Effector CD4-positive, alpha-beta T cell (primary cell): ENCODE results near the gene COL13A1.

ENCODE experiments used
- DNase-seq: peaks from one replicate; pipeline ENCODE4 v3.0.0-alpha.2; 2020

Gene COL13A1

DNA sequence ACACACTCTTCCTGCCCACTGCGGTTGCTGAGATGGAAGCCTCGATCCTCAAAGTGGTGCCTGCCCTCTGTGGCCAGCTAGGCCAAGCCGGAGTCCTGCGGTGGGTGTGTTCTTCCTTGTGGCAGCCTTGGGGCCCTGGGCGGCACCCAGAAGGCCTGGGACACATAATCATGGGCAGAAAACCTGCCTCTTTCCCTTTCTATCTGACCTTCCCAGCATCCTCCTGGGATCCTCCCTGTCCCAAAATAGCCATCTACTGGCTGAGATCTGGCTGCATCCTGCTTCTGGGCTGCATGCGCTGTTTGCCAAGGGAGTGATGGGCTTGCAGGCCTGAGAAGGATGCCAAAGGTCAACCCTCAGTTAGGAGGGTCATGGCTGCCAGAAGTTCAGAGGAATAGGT, 23.9 kb downstream of the COL13A1 start:
- no peak for DNase-seq

DNA sequence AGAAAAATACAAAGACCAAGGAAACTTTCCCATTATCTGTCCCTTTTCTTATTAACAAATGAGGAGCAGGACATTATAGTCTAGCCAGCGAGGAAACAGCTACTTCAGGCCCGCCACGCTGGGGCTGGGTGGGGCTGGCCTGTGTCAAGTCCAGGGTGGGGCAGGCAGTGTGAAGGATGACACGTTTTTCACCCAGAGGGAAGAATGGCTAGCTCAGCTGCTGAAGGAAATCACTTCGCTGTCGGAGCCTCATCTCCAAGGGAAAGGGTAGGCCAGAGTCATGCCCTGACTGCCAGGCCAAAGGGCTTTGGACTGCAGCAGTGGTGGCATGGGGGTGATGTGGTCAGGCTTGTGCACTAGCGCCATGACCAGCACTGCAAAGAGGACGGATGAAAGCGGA, 24.4 kb downstream of the COL13A1 start:
- no peak for DNase-seq

DNA sequence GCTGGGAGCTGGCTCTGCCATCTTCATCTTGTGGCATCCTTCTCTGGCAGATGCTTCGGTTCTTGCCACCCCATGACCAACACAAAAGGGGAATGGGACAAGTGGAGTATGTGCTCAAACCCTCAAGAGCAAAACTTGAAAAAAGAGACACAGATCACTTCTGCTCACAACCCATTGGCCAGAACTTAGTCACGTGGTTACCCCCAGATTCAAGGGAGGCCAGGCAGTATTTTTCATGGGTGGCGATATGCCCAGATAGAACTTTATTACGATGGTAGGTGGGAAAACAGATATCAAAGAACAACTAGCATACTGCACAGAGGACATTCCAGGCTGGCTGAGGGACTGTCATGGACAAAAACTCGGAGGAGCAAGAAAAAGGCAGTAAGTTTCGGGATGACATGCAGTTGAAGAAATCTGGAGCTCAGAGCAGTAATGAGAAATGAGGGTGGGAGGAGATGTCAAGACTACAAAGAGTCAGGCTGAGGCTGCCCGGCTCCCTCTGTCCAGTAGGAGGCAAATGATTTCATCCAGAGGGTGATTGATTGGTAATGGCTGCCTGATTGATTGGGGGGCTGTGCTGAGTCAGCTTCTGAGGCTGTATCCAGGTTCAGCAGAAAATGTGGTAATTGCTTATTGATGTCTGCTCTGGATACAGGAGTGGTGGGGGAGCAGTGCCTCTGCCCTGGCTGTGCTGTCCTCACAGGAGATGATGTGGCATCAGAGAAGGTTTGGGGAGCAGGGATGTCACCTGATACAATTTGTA, 25.3 kb downstream of the COL13A1 start:
- DNase-seq: no peak

DNA sequence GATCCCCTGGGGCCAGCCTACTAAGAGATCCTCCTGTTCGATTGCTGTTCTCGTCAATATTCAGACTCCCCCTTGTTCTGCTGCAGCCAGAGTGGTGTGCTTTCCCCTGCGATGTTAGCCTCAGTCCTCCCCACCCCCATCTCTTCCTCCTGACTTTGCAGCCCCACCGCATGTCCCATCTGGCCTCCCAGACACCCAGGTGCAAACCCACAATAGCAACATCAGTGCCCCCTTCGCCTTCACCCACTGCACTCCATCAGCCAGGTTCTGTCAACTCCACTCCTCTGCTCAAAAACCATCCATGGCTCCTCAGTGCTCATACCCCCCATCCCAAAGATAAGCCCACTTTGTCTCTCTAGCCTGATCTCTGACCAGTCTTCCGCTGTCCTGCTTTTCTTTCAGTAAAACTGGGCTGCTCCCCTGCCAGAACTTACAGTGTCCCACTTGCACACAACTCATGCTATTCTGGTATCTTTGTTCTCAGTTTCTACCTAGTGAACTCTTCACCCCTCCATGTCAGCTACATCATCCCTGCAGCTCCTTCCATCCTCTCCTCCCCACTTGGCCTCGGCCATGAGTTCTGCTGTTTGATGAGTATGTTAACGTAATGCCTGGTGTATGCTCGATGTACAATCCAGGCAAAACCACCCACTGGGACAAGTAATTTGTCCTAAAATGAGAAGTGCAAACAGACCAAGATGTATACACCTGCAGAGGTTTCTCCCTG, 26.6 kb downstream of the COL13A1 start:
- DNase-seq: no peak

DNA sequence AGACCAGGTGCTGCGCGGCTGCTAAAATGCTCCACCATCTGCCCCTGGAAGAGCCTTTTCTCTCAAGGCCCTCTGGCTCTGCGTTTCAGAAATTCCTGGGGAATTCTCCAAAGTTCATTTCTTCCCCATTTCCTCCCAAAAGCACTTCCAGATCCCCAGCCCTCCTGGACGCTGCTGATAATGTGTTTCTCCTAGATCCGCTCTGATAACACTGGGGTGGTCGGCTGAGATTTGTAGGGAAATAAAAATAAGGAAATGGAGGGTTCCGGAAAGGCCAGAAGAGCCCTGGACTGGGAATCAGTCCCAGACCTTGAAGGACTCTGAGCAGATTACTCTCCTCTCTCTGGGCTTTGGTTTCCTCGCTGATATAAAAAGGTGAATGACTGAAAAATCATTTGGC, 28.1 kb downstream of the COL13A1 start:
- DNase-seq: no peak

DNA sequence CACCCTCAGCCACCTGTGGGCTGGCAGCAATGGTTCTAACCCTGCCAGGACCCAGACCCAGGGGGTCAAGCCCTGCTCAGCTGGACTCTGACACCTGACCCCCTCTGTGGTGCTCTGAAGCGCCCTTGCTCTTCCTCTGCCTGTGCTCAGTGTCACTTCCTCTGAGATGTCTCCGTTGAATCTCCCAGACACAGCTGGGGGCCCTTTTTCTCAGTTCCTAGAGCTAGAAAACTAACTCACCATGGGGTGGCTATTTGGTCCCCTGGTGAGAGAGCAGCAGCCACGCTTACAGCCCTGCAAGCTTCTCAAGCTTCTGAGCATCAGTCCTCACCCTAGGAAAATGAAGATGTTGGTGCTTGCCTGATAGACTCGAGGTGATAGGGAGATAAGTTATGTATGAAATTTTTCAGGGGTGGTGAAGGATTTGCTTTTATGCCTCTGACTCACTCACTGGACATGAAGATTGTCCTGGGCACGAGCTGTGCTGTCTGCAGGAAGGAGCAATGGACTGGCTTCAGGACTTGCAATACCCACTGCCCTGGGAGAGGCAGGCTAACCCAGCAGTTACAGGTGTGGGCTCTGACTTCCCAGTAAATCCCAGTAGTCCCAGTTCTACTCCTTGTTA, 29.6 kb downstream of the COL13A1 start:
- no peak for DNase-seq

DNA sequence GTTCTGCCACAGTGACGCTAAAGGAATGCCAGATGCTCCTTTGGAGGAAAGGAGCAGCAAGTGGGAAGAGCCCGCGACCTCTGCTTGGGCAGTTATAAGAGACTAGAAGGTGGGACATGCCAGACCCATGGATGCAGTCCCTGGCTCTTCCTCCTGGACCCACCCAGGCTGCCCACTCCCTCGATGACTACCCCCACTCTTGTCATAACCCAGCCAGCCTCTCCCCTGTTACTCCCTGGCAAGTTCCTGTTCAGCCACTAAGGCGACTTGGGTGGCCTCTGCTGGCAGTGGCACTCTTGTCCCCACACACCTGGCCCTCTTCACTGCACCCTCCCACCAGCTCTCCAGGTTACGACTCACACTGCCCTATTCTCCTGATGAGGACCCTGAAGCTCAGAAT, 33.5 kb downstream of the COL13A1 start:
- DNase-seq: no peak

DNA sequence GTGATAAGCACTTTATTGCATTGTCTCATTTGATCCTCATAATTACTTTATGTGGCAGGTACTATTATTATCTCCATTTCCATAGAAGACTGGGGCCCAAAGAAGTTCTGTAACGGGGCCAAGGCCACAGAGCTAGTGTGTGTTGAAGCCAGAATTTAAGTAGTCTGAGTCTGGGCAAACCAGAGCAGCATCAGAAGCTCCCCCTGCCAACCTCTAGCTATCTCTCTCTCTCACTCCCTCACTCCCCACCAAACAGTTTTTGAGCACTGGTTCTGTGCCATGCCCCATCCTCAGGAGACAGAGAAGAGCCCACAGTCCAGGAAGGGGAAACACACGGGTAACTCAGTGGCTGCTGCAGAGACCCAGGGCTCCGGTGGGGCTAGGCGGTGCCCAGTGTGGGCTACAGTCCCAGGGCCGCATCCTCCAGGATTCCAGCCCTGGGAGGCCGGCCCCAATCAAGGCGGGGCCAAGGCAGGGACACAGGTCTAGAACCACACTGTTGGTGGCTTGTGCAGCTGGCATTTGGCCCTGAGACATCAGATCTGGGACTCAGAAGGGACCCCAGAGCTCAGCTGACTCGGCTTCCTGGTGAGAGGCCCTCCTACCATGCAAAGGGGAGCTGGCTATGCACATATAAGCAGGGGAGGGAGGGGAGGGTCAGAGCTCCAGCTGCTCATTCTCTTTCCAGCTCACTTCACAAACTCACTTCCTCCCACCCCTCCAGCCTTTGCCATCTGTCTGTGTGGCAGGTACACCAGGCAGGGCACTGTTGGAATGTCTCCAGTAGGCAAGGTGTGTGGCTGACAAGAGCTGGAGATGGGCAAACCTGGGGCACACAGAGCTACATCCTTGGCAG, 34.4 kb downstream of the COL13A1 start:
- DNase-seq: no peak

DNA sequence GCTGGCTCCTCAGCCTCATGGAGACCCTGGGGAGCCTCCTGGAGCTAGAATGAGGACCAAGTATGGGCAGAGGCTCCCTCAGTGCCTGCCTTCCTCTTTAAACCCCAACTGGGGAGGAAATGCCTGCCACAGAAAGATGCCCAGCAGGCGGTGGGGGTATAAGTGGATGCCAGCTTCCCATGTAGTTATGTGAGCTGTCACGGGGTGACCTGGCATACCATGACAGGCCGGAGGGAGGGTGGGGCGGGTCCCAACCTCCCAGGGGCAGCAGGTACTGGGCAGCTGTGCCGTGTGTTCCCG, 35.0 kb downstream of the COL13A1 start:
- DNase-seq: no peak

DNA sequence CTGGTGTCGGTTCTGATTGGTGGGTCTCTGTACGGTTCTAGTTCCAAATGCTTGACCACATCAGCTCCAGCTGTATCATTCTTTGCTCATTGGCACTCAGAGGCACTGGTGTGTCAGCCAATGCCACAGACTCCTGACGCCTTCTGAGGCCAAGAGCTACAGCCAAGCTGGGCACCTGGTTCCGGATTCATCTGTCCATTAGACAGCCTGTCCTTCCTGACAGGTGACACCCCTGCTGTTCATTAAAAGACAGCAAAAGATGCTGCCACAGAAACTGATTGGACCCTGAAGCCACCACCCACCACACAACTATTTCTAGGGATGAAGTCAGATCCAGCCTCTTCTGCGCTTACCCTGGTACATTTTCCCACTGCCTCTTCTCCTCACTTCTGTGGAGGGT, 35.6 kb downstream of the COL13A1 start:
- no peak for DNase-seq

DNA sequence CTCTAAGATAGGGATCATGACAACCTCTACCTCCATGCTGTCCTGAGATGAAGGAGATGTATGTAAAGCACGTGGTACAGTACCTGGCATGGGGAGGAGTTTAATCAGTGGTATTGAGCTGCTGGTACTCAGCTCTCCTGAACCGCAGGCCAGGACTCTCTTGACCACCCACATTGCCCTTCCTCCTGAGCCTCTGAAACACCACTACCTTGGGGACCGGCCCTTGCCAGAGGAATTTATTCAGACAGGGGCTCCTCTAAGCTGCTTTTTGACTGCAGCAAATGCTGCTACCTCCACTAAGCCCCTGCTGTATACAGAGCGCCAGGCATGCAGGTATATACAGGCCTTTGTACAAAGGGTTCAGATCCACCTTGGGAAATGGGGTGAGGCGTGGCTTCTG, 36.7 kb downstream of the COL13A1 start:
- no peak for DNase-seq

DNA sequence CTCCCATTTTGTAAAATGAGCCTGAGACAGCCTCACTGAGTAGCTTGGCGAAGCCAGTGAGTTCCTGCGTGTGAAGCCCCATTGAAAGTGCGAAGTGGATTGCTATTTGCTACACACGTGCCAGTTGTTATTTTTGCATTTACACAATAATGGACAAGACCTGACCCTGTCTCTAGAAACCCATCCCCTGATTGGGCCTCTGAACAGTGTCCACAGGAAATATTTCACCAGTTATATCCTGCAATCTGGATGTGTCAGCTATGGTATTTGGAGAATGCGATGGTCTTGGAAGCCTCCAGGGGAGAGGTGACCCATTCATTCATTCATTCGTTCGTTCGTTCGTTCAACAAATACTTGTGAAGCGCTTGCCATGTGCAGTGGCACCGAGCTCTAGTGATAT, 37.1 kb downstream of the COL13A1 start:
- no peak for DNase-seq

DNA sequence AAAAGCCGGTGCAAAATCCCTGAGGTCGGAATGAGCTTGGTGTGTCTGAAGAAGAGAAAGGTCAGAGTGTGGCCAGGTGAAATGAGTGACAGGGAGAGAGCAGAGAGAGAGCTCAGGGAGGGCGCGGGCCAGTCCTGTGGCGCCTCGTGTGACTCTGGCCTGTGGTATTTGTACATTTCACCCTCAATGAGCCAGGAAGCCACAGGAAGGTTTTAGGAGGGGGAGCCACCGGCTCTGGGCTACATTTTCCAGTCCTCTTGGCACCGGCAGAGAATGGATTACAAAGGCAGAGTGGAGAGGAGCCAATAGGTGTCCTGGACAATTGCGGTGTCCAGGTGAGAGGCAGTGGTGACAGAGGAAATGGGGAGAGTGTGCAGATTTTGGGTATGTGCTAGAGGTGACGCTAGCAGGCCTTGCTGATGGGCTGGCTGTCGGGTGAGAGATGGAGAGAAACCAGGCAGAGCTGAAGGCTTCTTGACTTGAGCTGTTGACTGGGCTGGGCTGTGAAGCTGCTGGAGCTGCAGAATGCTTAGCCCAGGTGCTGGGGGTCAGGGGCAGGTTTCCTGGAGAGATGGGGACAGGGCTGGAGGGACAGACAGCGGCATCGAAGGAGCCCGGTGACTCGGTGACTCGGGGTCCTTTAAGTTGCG, 38.1 kb downstream of the COL13A1 start:
- no peak for DNase-seq

DNA sequence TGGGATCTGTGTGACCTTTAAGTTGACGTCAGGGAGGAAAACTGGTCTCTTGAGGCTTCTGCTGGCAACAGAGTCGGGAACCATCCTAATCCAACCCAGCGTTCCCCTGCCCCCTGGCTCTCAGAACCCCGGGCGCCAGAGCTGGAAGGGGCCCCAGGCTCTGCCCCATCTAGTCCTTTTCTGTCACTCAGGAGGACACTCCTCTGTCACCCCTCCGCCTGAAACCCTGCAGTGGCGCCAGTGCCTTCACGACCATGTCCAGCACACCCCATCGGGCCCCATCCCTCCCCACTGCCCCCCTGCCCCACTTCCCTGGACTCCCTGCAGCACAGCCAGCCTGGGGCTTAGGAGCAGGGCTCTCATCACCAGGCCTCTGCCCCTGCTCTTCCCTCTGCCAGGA, 39.1 kb downstream of the COL13A1 start:
- no peak for DNase-seq

DNA sequence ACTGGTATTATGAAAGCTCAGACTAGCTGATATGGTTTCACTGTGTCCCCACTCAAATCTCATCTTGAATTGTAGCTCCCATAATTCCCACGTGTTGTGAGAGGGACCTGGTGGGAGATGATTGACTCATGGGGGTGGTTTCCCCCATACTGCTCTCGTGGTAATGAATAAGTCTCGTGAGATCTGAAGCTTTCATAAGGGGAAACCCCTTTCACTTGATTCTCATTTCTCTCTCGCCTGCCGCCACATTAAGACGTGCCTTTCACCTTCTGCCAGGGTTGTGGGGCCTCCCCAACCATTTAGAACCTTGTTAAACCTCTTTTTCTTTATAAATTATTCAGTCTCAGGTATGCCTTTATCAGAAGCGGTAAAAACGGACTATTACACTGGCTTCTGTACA, 40.3 kb downstream of the COL13A1 start:
- DNase-seq: no peak

DNA sequence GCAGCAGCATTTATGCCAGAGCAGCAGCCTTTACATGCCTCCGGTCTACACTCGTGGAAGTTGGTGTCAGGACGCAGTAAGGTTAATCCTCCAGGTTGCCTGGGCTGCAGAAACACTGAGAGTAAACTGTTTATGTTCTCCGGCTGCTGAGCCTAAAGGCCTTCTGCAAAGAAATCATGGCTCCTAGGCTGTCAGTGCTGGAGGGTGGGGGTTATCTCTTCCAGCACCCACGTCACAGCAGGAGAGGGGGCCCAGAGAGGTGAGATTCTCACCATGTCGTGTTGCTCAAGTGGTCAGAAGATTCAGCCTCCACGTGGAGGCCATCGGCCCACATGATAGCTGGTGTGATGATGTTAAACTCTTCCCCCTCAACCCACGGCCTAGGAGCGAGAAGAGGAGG, 41.2 kb downstream of the COL13A1 start:
- DNase-seq: no peak

DNA sequence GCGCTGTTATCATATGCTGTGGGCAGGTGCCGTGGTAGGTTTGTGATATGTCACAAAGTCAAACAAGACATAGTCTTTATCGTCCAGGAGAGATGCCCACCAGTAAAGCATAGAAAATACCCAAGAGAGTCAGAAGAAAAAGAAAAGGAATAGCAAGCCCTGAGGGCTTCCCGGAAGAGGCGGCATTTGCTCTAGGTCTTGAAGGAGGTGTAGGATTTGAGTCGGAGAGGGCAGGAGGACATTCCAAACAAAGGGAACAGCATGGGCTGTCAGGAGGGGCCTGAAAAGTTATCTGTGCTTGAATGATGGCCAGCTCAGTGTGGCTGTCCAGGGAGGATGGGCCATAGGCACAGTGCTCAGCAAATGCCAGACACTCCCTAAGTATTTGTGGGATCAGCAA, 42.2 kb downstream of the COL13A1 start:
- no peak for DNase-seq

DNA sequence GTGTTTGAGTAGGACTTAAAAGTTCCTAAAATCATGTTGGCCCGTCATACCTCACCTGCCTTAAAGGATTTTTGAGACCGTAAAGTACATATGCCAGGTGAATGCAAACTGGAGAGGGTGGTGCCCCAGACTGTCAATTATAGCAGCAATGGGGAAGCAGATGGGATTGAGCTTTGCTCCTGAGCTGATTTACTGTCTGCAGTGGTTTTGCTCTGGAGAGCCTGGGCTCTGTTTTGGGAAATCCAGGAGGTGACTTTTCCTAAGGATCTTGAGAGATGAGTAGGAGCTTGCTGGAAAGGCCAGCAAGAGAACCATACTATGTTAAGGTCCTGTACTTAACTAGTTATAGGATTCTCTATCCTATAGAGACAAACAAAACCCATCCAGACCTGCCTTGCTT, 43.0 kb downstream of the COL13A1 start:
- DNase-seq: no peak

DNA sequence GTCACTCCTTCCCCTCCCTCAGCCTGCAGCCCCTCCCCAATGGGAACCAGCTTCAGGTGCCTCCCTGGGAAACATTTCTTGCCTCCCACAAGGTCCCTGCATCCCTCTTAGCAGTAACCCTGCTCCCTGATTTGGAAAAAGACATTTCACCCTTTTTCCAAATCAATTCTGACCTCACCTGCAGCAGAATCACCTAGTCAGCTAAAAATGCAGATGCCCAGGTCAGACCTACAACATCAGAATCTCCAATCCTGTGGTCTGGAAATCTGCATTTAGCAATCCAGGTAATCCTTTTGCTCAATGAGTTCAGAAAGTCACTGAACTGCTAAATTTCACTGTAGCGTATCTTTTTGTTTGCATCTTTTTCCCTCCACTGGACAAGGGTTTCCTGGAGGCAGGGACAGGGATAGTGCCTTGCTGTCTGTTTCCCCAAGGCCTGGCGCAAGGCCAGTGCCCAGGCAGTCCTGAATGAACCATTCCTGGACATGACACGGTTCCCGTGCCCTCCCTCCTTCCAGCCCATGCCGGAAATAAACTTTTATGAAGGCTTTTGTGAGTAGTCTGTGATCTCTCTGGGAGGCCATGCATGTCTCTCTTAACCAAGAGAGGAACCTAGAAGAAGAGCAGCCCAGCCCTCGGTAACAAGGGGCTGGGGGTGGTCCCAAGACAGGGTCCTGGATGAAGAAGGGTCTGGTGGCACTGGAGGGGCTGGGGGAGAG, 44.0 kb downstream of the COL13A1 start:
- DNase-seq: no peak

DNA sequence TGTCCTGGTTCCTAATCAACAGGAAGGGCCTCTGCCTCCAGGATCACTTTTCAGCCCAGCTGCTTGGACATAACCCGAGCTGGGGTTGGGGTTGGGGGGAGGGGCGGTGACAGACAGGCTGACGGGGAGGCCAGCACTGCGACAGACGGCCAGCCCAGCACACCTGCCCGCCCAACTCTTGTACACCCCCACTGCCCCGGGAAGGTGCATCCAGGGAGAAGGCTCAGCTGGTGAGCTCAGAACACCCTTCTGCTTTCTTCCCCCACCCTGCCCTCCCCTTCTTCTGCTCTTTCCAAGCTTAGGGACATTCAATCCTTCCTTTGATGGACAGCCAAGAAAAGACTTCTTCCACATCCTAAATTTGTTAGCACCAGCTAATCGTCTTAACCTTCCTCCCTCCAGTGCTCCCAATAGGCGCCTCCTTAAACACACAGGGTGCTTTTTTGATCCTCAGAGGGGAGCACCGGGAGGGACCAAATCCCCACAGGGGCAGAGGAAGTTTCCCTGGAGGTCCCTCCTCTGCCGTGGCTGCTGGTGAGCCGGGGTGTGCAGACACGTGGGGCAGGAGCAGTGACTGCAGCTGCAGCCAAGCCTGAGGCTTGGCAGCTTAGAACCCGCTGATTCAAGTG, 44.7 kb downstream of the COL13A1 start:
- no peak for DNase-seq

DNA sequence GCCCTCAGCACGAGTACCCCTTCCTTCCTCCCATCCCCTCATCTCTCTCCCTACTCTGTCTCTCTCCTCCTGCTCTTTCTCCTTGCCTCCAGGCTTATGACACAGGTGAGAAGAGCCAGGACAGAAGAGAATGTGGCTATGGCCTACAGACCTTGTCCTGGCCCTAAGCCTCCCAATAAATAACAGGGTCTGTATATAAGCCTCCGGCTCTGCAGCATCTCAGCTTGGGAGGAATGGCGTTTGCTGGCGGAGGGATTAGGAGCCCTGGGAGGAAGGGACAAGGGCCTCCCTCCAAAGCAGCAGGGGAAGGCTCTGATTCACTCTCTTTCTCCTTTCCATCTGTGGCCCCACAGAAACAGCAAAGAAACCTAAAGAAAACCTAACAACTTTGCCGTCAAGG, 45.8 kb downstream of the COL13A1 start:
- DNase-seq: no peak

DNA sequence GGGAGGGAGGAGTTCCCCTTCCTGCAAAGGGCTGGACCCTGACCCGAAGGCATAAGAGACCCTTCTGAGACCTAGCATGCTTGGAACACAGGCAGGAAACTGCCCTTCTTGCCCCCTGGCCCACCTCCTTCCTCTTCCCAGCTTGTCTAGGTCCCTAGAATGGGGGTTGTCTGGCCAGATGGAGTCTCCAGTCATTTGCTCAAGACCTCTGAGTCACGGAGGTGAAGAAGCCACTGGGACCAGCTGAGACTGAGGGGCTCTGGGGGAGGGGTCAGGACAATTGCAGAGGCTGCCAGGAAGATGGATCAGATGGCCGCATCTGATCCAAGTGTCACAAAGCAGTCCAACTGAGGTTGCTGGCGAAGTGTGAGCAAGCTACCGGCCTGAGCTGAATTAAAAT, 46.2 kb downstream of the COL13A1 start:
- DNase-seq: no peak
